SJCRH30 (cell line): Measurements from ENCODE around the gene FIBP. TPM values are rescaled to one million over a fixed set of nuclear protein-coding genes. Genes with fewer than 3 reads are reported as not detected.
"Not testable (repeated sequence)": the region's sequence is repeated elsewhere in the genome, so short reads cannot be mapped to it uniquely, and the experiment has no call there.

Experiments
- DNase-seq, 2 experiments: peaks; one replicate each; pipeline ENCODE4 v3.0.0-alpha.2; 2015 to 2020
- H3K27ac ChIP-seq: fragments of 250-450 bp; sonication (Bioruptor Pico); 2 replicates; pipeline ENCODE4 v1.5.1; 2020; ENCODE audit warnings: mild to moderate bottlenecking, moderate library complexity
- H3K27me3 ChIP-seq: fragments of 250-450 bp; sonication (Bioruptor Pico); 2 replicates; pipeline ENCODE4 v1.5.1; 2020; ENCODE audit warnings: mild to moderate bottlenecking, moderate library complexity
- H3K36me3 ChIP-seq: fragments of 250-450 bp; sonication (Bioruptor Pico); 2 replicates; pipeline ENCODE4 v1.5.1; 2020; ENCODE audit warnings: mild to moderate bottlenecking, moderate library complexity
- H3K4me1 ChIP-seq: fragments of 250-450 bp; sonication (Bioruptor Pico); 2 replicates; pipeline ENCODE4 v1.5.1; 2020; ENCODE audit warnings: mild to moderate bottlenecking, moderate library complexity
- H3K4me3 ChIP-seq: fragments of 250-450 bp; sonication (Bioruptor Pico); 2 replicates; pipeline ENCODE4 v1.5.1; 2020; ENCODE audit warnings: mild to moderate bottlenecking, moderate library complexity
- H3K9me3 ChIP-seq: fragments of 250-450 bp; sonication (Bioruptor Pico); replicated peaks from 2 replicates; pipeline ENCODE4 v1.5.1; 2020; ENCODE audit warnings: mild to moderate bottlenecking, moderate library complexity
- total RNA-seq: library from RNA; depleted of rRNA; stranded (reverse); fragments of >200 nt; shearing (Covaris generic); gene quantifications from 2 replicates; pipeline ENCODE4 v1.2.3, GENCODE V29; 2014

FIBP gene
- total RNA-seq, 1 experiment from 2014 or later: 64.3 TPM

DNA sequence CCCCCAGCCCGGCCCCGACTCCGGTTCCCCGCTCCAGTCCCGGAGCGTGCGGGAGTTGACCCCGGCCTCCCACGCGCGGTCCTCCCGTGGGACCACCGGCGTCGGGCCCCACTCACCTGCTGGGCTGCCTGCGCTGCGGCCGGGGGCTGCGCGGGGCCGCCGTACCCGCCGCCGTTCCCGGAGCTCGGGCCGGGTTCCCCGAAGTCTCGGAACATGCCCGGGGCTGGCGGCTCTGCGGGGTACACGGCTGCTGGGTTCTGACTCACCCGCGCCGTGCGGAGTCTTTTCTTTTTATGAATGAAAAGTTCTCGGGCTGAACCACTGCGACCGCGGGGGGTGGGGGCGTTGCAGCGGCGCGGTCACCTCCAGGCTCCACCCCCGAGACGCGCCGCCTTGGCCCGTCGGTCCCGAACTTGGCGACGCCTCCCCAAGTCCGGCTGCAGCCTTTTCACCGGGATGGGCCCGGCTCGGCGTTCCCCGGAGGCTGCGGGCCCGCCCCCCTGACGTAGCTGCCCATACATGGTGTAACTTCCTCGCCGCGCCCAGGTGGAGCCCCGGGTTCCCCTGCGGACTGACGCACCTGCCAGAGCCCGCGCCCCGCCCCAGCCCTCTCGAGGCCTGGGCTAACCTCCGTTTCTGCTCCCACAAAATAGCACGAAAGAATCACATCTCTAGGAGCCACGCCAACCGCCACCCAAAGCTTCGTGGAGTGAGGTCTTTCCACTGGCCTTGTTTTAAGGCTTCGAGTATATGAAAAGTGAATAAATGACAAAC, 12.0 kb upstream of the FIBP start, which contains the start of gene FOSL1:
Gene FOSL1 (minus strand): TSS at position 264 of the 774 bp plus-strand sequence. CDS start 49 bp downstream, at position 215.
- peaks cover 4% of the 10 kb centered on the region; the same call in 1 of the 2 replicates for H3K27me3 ChIP-seq
- DNase-seq: peak; percentile 44 to 45
- peaks cover 36% of the 10 kb centered on the region for H3K4me1 ChIP-seq
- peak within 1 kb of the TSS; percentile 59 for H3K4me3 ChIP-seq
- H3K9me3 ChIP-seq: no peaks in the 10 kb centered on the region
- H3K36me3 ChIP-seq: no peaks in the 10 kb centered on the region
- H3K27ac ChIP-seq: peak within 1 kb of the TSS; percentile 12; the same call in 1 of the 2 replicates

- Histone ChIP-seq H3K27me3 (peaks cover 4% of the 10 kb centered on the region; the same call in 1 of the 2 replicates), H3K4me1 (peaks cover 36% of the 10 kb centered on the region), H3K4me3 (peak overlapping the region; percentile 59), H3K36me3 (no peaks in the 10 kb centered on the region), H3K9me3 (no peaks in the 10 kb centered on the region), H3K27ac (peak overlapping the region; percentile 12; the same call in 1 of the 2 replicates)
- no peak for DNase-seq
These were observed 11.3 kb upstream of the FIBP start for GRCh38 chr11:65899356-65900124.

- DNase-seq: no peak
- Histone ChIP-seq H3K4me3 (peak overlapping the region; percentile 59), H3K27me3 (peaks cover 4% of the 10 kb centered on the region; the same call in 1 of the 2 replicates), H3K9me3 (no peaks in the 10 kb centered on the region), H3K4me1 (peaks cover 34% of the 10 kb centered on the region), H3K36me3 (no peaks in the 10 kb centered on the region), H3K27ac (no peak overlapping the region)
These were observed 10.5 kb upstream of the FIBP start for GRCh38 chr11:65898656-65899355.

DNA sequence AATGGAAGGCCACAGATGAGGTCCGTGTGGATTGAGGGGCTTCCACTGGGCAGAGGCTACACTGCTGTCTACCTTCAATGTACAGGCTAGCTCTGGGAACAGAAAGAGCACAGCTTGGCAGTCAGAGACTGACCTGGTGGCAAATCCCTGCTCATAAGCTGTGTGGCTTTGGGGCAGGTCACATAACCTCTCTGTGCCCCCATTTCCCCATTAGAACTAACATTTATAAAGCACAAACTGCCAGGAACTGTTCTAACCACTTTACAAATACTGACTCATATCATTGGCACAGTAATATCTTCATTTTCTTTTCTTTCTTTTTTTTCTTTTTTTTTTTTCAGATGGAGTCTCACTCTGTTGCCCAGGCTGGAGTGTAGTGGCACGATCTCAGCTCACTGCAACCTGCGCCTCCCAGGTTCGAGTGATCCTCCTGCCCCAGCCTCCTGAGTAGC, 8.8 kb upstream of the FIBP start:
- no peaks in the 10 kb centered on the region for H3K9me3 ChIP-seq
- no peaks in the 10 kb centered on the region for H3K36me3 ChIP-seq
- H3K4me3 ChIP-seq: no peak overlapping the region
- H3K27ac ChIP-seq: no peak overlapping the region
- peaks cover 17% of the 10 kb centered on the region for H3K4me1 ChIP-seq
- H3K27me3 ChIP-seq: peaks cover 4% of the 10 kb centered on the region; the same call in 1 of the 2 replicates
- no peak for DNase-seq

DNA sequence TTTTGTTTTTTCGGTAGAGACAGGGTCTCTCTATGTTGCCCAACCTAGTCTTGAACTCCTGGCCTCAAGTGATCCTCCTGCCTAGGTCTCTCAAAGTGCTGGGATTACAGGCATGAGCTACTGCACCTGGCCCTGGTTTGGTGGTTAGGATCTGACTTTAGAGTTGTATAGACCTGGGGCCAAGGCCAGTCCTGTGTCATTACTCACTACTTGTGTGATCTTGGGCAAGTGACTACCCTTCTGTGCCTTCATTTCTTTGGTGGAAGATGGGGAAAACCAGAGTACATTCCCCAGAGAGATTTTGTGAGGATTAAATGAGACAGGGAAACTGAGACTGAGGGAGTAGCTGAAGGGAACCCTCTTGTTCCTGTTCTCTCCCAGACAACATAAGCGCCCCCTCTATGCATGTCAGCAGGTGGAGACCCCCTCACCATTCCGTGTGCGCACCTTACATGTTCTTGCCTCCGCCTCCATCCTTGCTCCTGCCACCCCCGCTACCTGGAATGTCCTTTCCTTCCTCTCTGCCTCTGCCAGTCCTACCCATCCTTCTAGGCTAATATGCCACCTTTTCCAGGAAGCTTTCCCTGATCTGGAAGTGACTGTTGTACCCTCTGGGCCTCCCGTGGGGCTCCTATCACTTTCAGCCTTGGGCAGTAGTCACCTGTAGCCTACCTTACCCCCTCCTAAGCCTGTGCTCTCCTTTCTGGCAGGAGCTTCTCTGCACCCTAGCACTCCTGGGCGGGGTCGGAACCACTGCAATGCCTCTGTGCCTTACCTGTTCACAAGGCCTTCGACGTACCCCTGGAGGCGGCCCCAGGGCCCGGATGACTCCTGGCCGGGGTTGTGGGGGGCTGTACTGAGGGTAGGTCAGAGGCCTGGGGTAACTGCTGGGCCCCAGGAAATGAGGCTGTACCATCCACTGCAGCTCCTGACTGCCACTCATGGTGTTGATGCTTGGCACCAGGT, 8.0 kb upstream of the FIBP start:
- Histone ChIP-seq H3K36me3 (no peaks in the 10 kb centered on the region), H3K9me3 (no peaks in the 10 kb centered on the region), H3K27ac (no peak overlapping the region), H3K4me3 (no peak overlapping the region), H3K27me3 (peaks cover 4% of the 10 kb centered on the region; the same call in 1 of the 2 replicates), H3K4me1 (peaks cover 13% of the 10 kb centered on the region; the same call in 1 of the 2 replicates)
- DNase-seq: no peak

DNA sequence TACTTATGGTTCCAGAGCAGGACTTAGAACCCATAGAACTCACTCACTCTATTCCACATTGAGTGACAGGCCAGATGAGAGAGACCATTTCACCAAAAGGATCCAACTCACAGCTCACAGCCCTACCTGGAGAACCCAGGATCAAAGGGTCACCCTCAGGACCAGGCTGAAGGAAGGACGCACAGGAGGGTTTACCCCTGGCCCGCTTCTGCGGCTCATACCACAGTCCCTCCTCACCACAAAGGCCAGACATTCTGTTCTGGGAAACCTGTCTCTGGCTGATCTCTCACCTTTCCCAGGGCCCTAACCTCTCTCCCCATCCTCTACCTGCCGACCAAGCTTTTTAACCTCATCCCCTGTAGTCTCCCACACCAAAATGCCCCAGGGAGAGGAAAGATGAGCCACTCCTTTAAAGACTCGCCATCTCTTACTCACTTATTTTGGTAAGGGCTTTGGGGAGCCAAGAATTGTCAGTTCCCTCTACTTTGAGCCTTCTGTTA, 7.3 kb upstream of the FIBP start:
- Histone ChIP-seq H3K4me1 (peaks cover 13% of the 10 kb centered on the region; the same call in 1 of the 2 replicates), H3K9me3 (no peaks in the 10 kb centered on the region), H3K27me3 (peaks cover 4% of the 10 kb centered on the region; the same call in 1 of the 2 replicates), H3K4me3 (no peak overlapping the region), H3K27ac (no peak overlapping the region), H3K36me3 (no peaks in the 10 kb centered on the region)
- DNase-seq: no peak

DNA sequence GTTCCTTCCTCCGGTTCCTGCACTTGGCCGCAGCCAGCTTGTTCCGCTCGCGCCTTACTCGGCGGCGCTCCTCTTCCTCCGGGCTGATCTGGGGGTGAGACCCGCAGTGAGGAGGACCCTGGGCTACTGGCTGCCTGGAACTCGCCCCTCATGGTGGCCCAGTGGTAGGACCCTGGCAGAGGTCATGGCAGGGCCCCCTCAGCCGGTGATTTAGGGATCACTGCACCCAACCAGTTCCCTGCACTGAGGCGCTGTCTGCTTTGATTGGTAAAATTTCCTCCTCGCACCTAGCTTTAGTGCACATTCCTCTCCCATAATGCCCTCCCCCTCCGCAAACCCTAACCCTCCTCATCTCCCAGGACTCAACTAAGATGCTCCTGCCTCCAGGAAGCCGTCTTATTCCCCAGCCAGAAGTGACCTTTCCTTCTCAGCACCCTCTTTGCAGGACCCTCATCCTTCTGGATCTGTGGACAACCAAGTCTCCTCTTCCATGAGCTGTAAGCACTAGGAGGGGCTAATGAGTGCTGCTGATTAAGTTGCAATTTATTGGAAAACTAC, 5.8 kb upstream of the FIBP start:
- Histone ChIP-seq H3K36me3 (no peaks in the 10 kb centered on the region), H3K27me3 (no peaks in the 10 kb centered on the region), H3K27ac (no peak overlapping the region), H3K4me3 (no peak overlapping the region), H3K9me3 (no peaks in the 10 kb centered on the region), H3K4me1 (peaks cover 19% of the 10 kb centered on the region; the same call in 1 of the 2 replicates)
- no peak for DNase-seq

- Histone ChIP-seq H3K4me3 (no peak overlapping the region), H3K27me3 (no peaks in the 10 kb centered on the region), H3K4me1 (peaks cover 13% of the 10 kb centered on the region; the same call in 1 of the 2 replicates), H3K27ac (no peak overlapping the region), H3K36me3 (no peaks in the 10 kb centered on the region), H3K9me3 (no peaks in the 10 kb centered on the region)
- no peak for DNase-seq
These were observed 4.5 kb upstream of the FIBP start for GRCh38 chr11:65892661-65893317.

- H3K4me1 ChIP-seq: peaks cover 13% of the 10 kb centered on the region; the same call in 1 of the 2 replicates
- not testable (repeated sequence) for H3K27me3 ChIP-seq, H3K27ac ChIP-seq, H3K9me3 ChIP-seq, H3K36me3 ChIP-seq, DNase-seq
- H3K4me3 ChIP-seq: peak overlapping the region; percentile 72
These were observed 3.9 kb upstream of the FIBP start for GRCh38 chr11:65892137-65892540.

- peak overlapping the region; percentile 50 for H3K27ac ChIP-seq
- no peaks in the 10 kb centered on the region for H3K9me3 ChIP-seq
- no peaks in the 10 kb centered on the region for H3K27me3 ChIP-seq
- peak; percentile 77 to 79 for DNase-seq
- peak overlapping the region; percentile 72 for H3K4me3 ChIP-seq
- no peaks in the 10 kb centered on the region for H3K36me3 ChIP-seq
- H3K4me1 ChIP-seq: peaks cover 9% of the 10 kb centered on the region; the same call in 1 of the 2 replicates
These were observed 3.2 kb upstream of the FIBP start for GRCh38 chr11:65891219-65892136.

GRCh38 chr11:65890324-65891218, 2.3 kb upstream of the FIBP start, which contains the start of gene CCDC85B:
TSS of gene CCDC85B (plus strand) at chr11:65890673. CDS start at chr11:65890784, 111 bp downstream.
- Histone ChIP-seq H3K4me1 (peaks cover 9% of the 10 kb centered on the region; the same call in 1 of the 2 replicates), H3K36me3 (no peaks in the 10 kb centered on the region), H3K27ac (peak within 1 kb of the TSS; percentile 50)

More at GRCh38 chr11:65890324-65891218, 2.3 kb upstream of the FIBP start, which contains the start of gene CCDC85B:
- H3K9me3 ChIP-seq: no peaks in the 10 kb centered on the region
- peak within 1 kb of the TSS; percentile 72 for H3K4me3 ChIP-seq
- DNase-seq: peak; percentile 95 to 96
- no peaks in the 10 kb centered on the region for H3K27me3 ChIP-seq
